Prostate gland (tissue), 2 donors: ENCODE measurements around the gene NTM.

Experiments used
- POLR2A ChIP-seq: fragments of 450-650 bp; IDR thresholded peaks from one replicate; pipeline ENCODE4 v1.6.1; 2016; ENCODE audit warnings: antibody characterized with exemption, mild to moderate bottlenecking
- POLR2AphosphoS5 ChIP-seq: sonication (generic); formaldehyde crosslinking; IDR thresholded peaks from one replicate; pipeline ENCODE4 v1.6.1; 2017; ENCODE audit warnings: antibody characterized with exemption
- TF ChIP-seq, protein P1 (sequence below), 4 experiments: fragments of 200-600 bp in 2 of 4; fragments of 450-650 bp in 2 of 4; sonication (generic) in 2 of 4; IDR thresholded peaks; 1 replicate in 3 of 4; 2 replicates in 1 of 4; pipeline ENCODE4 v1.5.1; 2016 to 2019; ENCODE audit warnings: antibody characterized with exemption in 4 of 4, mild to moderate bottlenecking in 2 of 4, moderate library complexity in 2 of 4

DNA sequence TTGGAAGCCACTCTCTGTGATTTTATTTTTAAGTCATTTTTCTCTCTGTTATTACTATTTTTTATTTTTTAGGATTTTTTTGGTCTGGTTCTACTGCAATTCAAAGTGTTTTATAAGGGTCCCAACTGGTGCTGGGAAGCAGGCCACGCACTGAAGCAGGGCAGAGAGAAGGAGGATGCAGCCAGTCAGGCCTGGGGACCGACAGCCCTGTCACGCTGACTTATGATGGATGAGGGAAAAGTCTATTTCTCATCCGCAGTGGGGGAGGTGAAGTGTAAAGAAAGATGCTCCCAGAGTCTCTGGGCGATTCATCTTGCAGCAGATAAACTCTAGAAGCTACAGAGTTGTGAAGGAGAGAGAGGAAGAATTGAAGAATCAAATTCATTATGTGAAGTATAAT lies 191.6 kb downstream of the NTM start:
- TF ChIP-seq, protein P1, sequence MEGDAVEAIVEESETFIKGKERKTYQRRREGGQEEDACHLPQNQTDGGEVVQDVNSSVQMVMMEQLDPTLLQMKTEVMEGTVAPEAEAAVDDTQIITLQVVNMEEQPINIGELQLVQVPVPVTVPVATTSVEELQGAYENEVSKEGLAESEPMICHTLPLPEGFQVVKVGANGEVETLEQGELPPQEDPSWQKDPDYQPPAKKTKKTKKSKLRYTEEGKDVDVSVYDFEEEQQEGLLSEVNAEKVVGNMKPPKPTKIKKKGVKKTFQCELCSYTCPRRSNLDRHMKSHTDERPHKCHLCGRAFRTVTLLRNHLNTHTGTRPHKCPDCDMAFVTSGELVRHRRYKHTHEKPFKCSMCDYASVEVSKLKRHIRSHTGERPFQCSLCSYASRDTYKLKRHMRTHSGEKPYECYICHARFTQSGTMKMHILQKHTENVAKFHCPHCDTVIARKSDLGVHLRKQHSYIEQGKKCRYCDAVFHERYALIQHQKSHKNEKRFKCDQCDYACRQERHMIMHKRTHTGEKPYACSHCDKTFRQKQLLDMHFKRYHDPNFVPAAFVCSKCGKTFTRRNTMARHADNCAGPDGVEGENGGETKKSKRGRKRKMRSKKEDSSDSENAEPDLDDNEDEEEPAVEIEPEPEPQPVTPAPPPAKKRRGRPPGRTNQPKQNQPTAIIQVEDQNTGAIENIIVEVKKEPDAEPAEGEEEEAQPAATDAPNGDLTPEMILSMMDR (IDR thresholded peaks at IDR 0.05) = no peak
- no peak for TF ChIP-seq POLR2AphosphoS5
- no peak for TF ChIP-seq POLR2A
